Erythroblast (primary cell): Measurements from ENCODE around the gene SKI.

Experiments used
- GATA1 ChIP-seq: IDR thresholded peaks from 2 replicates; pipeline ENCODE4 v1.6.1; 2011; ENCODE audit warnings: low read depth, mild to moderate bottlenecking, control low read depth, low read length, moderate library complexity
- POLR2A ChIP-seq: IDR thresholded peaks from 2 replicates; pipeline ENCODE4 v1.6.1; 2011; ENCODE audit warnings: mild to moderate bottlenecking, low read length

DNA sequence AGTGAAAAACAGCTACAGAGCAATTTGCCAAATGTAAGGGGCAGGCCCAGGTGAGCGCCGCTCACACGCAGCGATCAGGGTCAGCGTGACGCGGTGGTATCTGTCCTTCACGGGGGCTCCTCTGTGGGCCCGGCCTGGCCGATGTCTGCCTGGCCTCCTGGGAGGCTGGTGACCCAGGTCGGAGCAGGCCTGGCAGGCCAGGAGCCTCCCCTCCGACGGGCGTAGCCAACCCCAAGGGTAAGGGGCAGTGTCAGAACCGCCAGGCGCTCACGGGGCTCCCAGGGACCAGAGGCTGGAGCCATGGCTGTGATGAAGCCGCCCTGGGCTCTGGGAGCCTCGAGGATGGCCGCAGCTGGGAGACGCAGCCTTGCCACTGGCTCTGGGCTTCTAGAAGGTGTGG lies 91.2 kb downstream of the SKI start:
- TF ChIP-seq POLR2A = no peak
- no peak for TF ChIP-seq GATA1
